B cell (primary cell): ENCODE data around the gene PAFAH2. TPM values are rescaled to one million over a fixed set of nuclear protein-coding genes. Genes with fewer than 3 reads are reported as not detected.

Source experiments
- ATAC-seq: fragments of 200-7000 bp; cut with Tn5 transposase; one replicate; pipeline ENCODE4 v1.10.0; 2021; ENCODE audit warnings: low read depth, mild to moderate bottlenecking, moderate number of reproducible peaks, moderate library complexity
- CTCF ChIA-PET: fragments of 350-600 bp; sonication (Branson Sonifier 250); formaldehyde crosslinking; loops from one replicate; lab custom pipeline; 2021; ENCODE audit warnings: antibody characterized with exemption, inconsistent platforms; lab: Charles Lee
- POLR2A ChIA-PET: fragments of 350-600 bp; sonication (Branson Sonifier 250); formaldehyde crosslinking; loops from one replicate; lab custom pipeline; 2021; ENCODE audit warnings: antibody characterized with exemption; lab: Charles Lee
- DNase-seq: peaks from one replicate; pipeline ENCODE4 v3.0.0; 2013
- H2AFZ ChIP-seq: 2 replicates; pipeline ENCODE4 v1.6.1; 2012; ENCODE audit warnings: mild to moderate bottlenecking, low read depth, low read length; ENCODE audit not compliant: insufficient read depth, poor library complexity, severe bottlenecking
- H3K27ac ChIP-seq, 2 donors: 1 replicate in 1 of 2; 2 replicates in 1 of 2; pipeline ENCODE4 v1.5.1; 2012 to 2013; ENCODE audit warnings: low read length in 2 of 2, mild to moderate bottlenecking in 2 of 2, moderate library complexity in 1 of 2
- H3K27me3 ChIP-seq, 4 experiments: fragments of 200-600 bp in 1 of 4; sonication (generic) in 1 of 4; replicated peaks in 1 of 4; 1 replicate in 2 of 4; 2 replicates in 2 of 4; pipeline versions ENCODE4 v1.6.1 to v1.7.0; 2013 to 2016; ENCODE audit warnings: low read length in 3 of 4, mild to moderate bottlenecking in 2 of 4, mixed read lengths in 1 of 4, moderate library complexity in 1 of 4; ENCODE audit not compliant: insufficient read depth in 4 of 4, control insufficient read depth in 3 of 4; ENCODE audit errors: control extremely low read depth in 1 of 4
- H3K36me3 ChIP-seq, 2 experiments: replicated peaks in 1 of 2; 1 replicate in 1 of 2; 2 replicates in 1 of 2; pipeline versions ENCODE4 v1.6.1 to v1.7.1; 2013; ENCODE audit warnings: low read length in 1 of 2; ENCODE audit not compliant: insufficient read depth in 2 of 2, control insufficient read depth in 1 of 2; ENCODE audit errors: control extremely low read depth in 1 of 2, extremely low read depth in 1 of 2
- H3K4me1 ChIP-seq, 2 donors: fragments of 200-600 bp in 1 of 2; sonication (generic) in 1 of 2; 1 replicate in 1 of 2; 2 replicates in 1 of 2; pipeline versions ENCODE4 v1.5.1 to v1.6.1; 2013 to 2017; ENCODE audit warnings: low read length in 2 of 2; ENCODE audit not compliant: control insufficient read depth in 2 of 2, insufficient read depth in 2 of 2
- H3K4me2 ChIP-seq: replicated peaks from 2 replicates; pipeline ENCODE3; 2012; ENCODE audit warnings: mild to moderate bottlenecking, low read depth, low read length; ENCODE audit not compliant: poor library complexity, severe bottlenecking
- H3K4me3 ChIP-seq, 5 experiments: fragments of 200-600 bp in 1 of 5; sonication (generic) in 1 of 5; 1 replicate in 3 of 5; 2 replicates in 2 of 5; pipeline versions ENCODE4 v1.5.1 to v1.7.0; 2011 to 2016; ENCODE audit warnings: low read length in 4 of 5, mild to moderate bottlenecking in 4 of 5, low read depth in 2 of 5, control low read depth in 1 of 5, moderate library complexity in 1 of 5; ENCODE audit not compliant: insufficient read depth in 1 of 5; ENCODE audit errors: control extremely low read depth in 1 of 5, extremely low read depth in 1 of 5
- H3K79me2 ChIP-seq: fragments of 200-600 bp; sonication (generic); one replicate; pipeline ENCODE4 v1.6.0; 2016; ENCODE audit warnings: low read length; ENCODE audit not compliant: control insufficient read depth, insufficient read depth
- H3K9ac ChIP-seq: fragments of 200-600 bp; sonication (generic); 2 replicates; pipeline ENCODE4 v1.6.1; 2017; ENCODE audit warnings: mild to moderate bottlenecking, low read length, moderate library complexity
- H3K9me3 ChIP-seq, 3 donors: one replicate each; pipeline versions ENCODE4 v1.6.1 to v1.7.1; 2013; ENCODE audit warnings: low read length in 2 of 3; ENCODE audit not compliant: control insufficient read depth in 2 of 3, insufficient read depth in 1 of 3; ENCODE audit errors: control extremely low read depth in 1 of 3
- H4K20me1 ChIP-seq: 2 replicates; pipeline ENCODE4 v1.6.0; 2012; ENCODE audit warnings: mild to moderate bottlenecking, low read length; ENCODE audit not compliant: insufficient read depth, control insufficient read depth, poor library complexity, severe bottlenecking
- H3K27ac Mint-ChIP-seq: one replicate; pipeline ENCODE4 v1.8.0; 2021; ENCODE audit warnings: mixed read lengths
- H3K27me3 Mint-ChIP-seq: one replicate; pipeline ENCODE4 v1.8.0; 2021; ENCODE audit warnings: mixed read lengths
- H3K4me1 Mint-ChIP-seq: one replicate; pipeline ENCODE4 v1.8.0; 2021; ENCODE audit warnings: mixed read lengths
- H3K4me3 Mint-ChIP-seq: one replicate; pipeline ENCODE4 v1.8.0; 2021; ENCODE audit warnings: mixed read lengths
- H3K9me3 Mint-ChIP-seq: one replicate; pipeline ENCODE4 v1.8.0; 2022; ENCODE audit warnings: mixed read lengths; ENCODE audit not compliant: insufficient read depth
- EZH2 ChIP-seq: IDR thresholded peaks from 2 replicates; pipeline ENCODE4 v1.6.1; 2012; ENCODE audit warnings: borderline replicate concordance, low read depth, mild to moderate bottlenecking, moderate library complexity, low read length; ENCODE audit not compliant: insufficient read depth, poor library complexity, severe bottlenecking
- WGBS: methylation state at CpG from one replicate; pipeline ENCODE4 v1.1.5; 2013; ENCODE audit warnings: missing lambda C conversion rate; ENCODE audit not compliant: insufficient coverage; 5-methylcytosine and 5-hydroxymethylcytosine counted together
- intact Hi-C: fragments of 100-400 bp; cut with micrococcal nuclease; formaldehyde crosslinking; loops from one replicate; pipeline ENCODE4 v1.10.0; 2022
- polyA plus RNA-seq: library from polyadenylated mRNA; depleted of rRNA; stranded (reverse); fragments of >200 nt; gene quantifications from 2 replicates; pipeline ENCODE4 v1.2.3, GENCODE V29; 2012
- total RNA-seq, 2 donors: library from RNA; stranded (reverse); fragments of 120-200 nt in 1 of 2; gene quantifications; 1 replicate in 1 of 2; 2 replicates in 1 of 2; pipeline versions ENCODE4 v1.2.3 to v1.2.4, GENCODE V29; 2013 to 2022
- TF ChIP-seq, protein P1 (sequence below): fragments of 200-600 bp; IDR thresholded peaks from one replicate; pipeline ENCODE4 v1.8.0; 2022; ENCODE audit warnings: antibody characterized with exemption, mild to moderate bottlenecking

PAFAH2 gene
- total and polyA plus RNA-seq, 2 donors (not counting 1 experiment from before 2014, with no cell fraction given), result 5.1 to 8.8 TPM

DNA sequence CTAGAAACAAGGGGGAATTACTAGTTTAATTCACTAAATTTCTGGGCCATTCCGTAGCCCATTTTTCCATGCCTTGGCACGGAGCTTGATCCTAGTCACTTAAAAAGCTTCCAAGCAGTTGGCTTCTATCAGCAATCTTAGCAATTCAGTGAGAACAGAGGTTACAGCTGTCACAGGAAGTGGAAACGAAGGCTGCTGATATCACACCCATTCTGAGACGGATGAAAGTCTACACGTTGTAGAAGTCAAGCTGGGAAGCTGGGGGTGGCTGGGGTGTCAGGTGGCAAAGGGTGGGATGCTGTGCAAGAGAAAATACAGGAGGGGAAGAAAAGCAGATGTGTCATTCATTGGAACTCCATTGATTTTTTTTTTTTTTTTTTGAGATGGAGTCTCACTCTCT is 79.9 kb downstream of the PAFAH2 start:
- H3K27me3 ChIP-seq, result peaks cover 0 to 16% (median 10%) of the 10 kb centered on the region in 4 experiments
- CTCF ChIA-PET, result interaction anchor here (1.1 kb wide), 1 partner anchor 10 kb away, joined by 3 read pairs; no protein-coding TSS in a partner anchor
- no peak overlapping the region for H3K9ac ChIP-seq
- no peak overlapping the region for H3K27ac ChIP-seq
- ATAC-seq (no peak), DNase-seq (no peak)
- no peaks in the 10 kb centered on the region for H4K20me1 ChIP-seq
- no peak overlapping the region for H3K4me2 ChIP-seq
- no peaks in the 10 kb centered on the region for H3K36me3 ChIP-seq
- H3K4me1 Mint-ChIP-seq, result peaks cover 11% of the 10 kb centered on the region
- intact Hi-C loops, result no loop called here
- no peak overlapping the region for H3K27ac Mint-ChIP-seq
- no peaks in the 10 kb centered on the region for H3K79me2 ChIP-seq
- peaks cover 12 to 13% of the 10 kb centered on the region in 2 donors for H3K4me1 ChIP-seq
- H2AFZ ChIP-seq, result no peak overlapping the region
- POLR2A ChIA-PET, result no interaction called here
- H3K27me3 Mint-ChIP-seq, result peaks cover 15% of the 10 kb centered on the region
- H3K9me3 Mint-ChIP-seq, result no peaks in the 10 kb centered on the region
- no peak overlapping the region for H3K4me3 ChIP-seq
- 27% methylated on average over 5 of the region's 5 CpGs for WGBS
- no peak for TF ChIP-seq EZH2
- TF ChIP-seq, protein P1, sequence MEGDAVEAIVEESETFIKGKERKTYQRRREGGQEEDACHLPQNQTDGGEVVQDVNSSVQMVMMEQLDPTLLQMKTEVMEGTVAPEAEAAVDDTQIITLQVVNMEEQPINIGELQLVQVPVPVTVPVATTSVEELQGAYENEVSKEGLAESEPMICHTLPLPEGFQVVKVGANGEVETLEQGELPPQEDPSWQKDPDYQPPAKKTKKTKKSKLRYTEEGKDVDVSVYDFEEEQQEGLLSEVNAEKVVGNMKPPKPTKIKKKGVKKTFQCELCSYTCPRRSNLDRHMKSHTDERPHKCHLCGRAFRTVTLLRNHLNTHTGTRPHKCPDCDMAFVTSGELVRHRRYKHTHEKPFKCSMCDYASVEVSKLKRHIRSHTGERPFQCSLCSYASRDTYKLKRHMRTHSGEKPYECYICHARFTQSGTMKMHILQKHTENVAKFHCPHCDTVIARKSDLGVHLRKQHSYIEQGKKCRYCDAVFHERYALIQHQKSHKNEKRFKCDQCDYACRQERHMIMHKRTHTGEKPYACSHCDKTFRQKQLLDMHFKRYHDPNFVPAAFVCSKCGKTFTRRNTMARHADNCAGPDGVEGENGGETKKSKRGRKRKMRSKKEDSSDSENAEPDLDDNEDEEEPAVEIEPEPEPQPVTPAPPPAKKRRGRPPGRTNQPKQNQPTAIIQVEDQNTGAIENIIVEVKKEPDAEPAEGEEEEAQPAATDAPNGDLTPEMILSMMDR, result no peak
- H3K4me3 Mint-ChIP-seq, result no peak overlapping the region
- H3K9me3 ChIP-seq, result peaks cover 0 to 6% (median 0%) of the 10 kb centered on the region in 3 donors

DNA sequence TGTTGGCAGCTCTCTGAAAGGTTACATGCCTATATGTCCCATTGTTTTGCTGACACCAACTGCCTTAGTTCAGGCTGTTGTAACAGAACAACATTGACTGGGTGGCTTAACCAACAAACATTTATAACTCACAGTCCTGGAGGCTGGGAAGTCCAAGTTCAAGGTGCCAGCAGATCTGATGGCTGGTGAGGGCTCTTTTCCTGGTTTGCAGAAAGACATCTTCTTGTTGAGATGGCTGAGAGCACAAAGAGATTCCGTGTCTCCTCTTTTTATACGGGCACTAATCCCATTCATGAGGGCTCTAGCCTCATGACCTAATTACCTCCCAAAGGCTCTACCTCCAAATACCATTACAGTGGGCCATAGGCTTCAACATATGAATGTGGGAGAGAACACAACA is 81.4 kb downstream of the PAFAH2 start:
- Histone ChIP-seq H3K27ac (no peak overlapping the region), H4K20me1 (no peaks in the 10 kb centered on the region), H2AFZ (no peak overlapping the region), H3K4me1 (peaks cover 0 to 4% of the 10 kb centered on the region in 2 donors), H3K79me2 (no peaks in the 10 kb centered on the region), H3K9ac (no peak overlapping the region), H3K4me3 (no peak overlapping the region), H3K27me3 (peaks cover 0 to 5% (median 0%) of the 10 kb centered on the region in 4 experiments), H3K9me3 (no peaks in the 10 kb centered on the region), H3K4me2 (no peak overlapping the region), H3K36me3 (no peaks in the 10 kb centered on the region)
- TF ChIP-seq, protein P1, result no peak
- no peak for TF ChIP-seq EZH2
- ChIA-PET POLR2A (no interaction called here), CTCF (no interaction called here)
- H3K27me3 Mint-ChIP-seq, result peaks cover 5% of the 10 kb centered on the region
- H3K4me1 Mint-ChIP-seq, result peaks cover 4% of the 10 kb centered on the region
- WGBS, result 90% methylated on average over 2 of the region's 2 CpGs
- H3K9me3 Mint-ChIP-seq, result no peaks in the 10 kb centered on the region
- H3K4me3 Mint-ChIP-seq, result no peak overlapping the region
- H3K27ac Mint-ChIP-seq, result no peak overlapping the region
- intact Hi-C loops, result no loop called here
- DNase-seq, result no peak
- ATAC-seq, result no peak
